ENCODE data around the gene AKAP6. TPM values are rescaled to one million over a fixed set of nuclear protein-coding genes. Genes with fewer than 3 reads are reported as not detected.

AKAP6 gene
- polyA plus RNA-seq, 12 donors, result 20.1 to 83.2 (median 62.1) TPM; not detected in 1

- DNase-seq, result no peak
Observed at GRCh38 chr14:32327255-32327961, 1.7 kb upstream of the AKAP6 start.

GRCh38 chr14:32329690-32330285 is 690 bp downstream of the AKAP6 start:
- DNase-seq, result no peak

- DNase-seq, result no peak
Observed at GRCh38 chr14:32330351-32331111, 1.4 kb downstream of the AKAP6 start.

- no peak for DNase-seq
Observed at GRCh38 chr14:32331206-32331605, 2.1 kb downstream of the AKAP6 start.

- no peak for DNase-seq
Observed at GRCh38 chr14:32332415-32333316, 3.6 kb downstream of the AKAP6 start.

- DNase-seq, result no peak
Observed at GRCh38 chr14:32336702-32337101, 7.6 kb downstream of the AKAP6 start.

GRCh38 chr14:32337759-32338158 is 8.7 kb downstream of the AKAP6 start:
- DNase-seq, result no peak

- DNase-seq, result no peak
Observed at GRCh38 chr14:32339188-32339587, 10.1 kb downstream of the AKAP6 start.

GRCh38 chr14:32341947-32342846 is 13.1 kb downstream of the AKAP6 start:
- DNase-seq, result no peak

GRCh38 chr14:32342847-32343194 is 13.7 kb downstream of the AKAP6 start:
- no peak for DNase-seq

GRCh38 chr14:32343926-32344430 is 14.9 kb downstream of the AKAP6 start:
- DNase-seq, result no peak

- DNase-seq, result no peak
Observed at GRCh38 chr14:32345311-32345791, 16.3 kb downstream of the AKAP6 start.

GRCh38 chr14:32349322-32349721 is 20.2 kb downstream of the AKAP6 start:
- no peak for DNase-seq

- no peak for DNase-seq
Observed at GRCh38 chr14:32350020-32350419, 20.9 kb downstream of the AKAP6 start.

- no peak for DNase-seq
Observed at GRCh38 chr14:32352631-32353030, 23.5 kb downstream of the AKAP6 start.

- no peak for DNase-seq
Observed at GRCh38 chr14:32354716-32355115, 25.6 kb downstream of the AKAP6 start.

- no peak for DNase-seq
Observed at GRCh38 chr14:32358781-32359180, 29.7 kb downstream of the AKAP6 start.

- DNase-seq, result no peak
Observed at GRCh38 chr14:32361674-32362073, 32.6 kb downstream of the AKAP6 start.

GRCh38 chr14:32363761-32364160 is 34.7 kb downstream of the AKAP6 start:
- DNase-seq, result no peak

GRCh38 chr14:32364941-32365340 is 35.8 kb downstream of the AKAP6 start:
- no peak for DNase-seq

All from muscle of arm (tissue), 12 donors.